Measurements from ENCODE around the gene ATRN.
"Not testable (repeated sequence)": the region's sequence is repeated elsewhere in the genome, so short reads cannot be mapped to it uniquely, and the experiment has no call there.

ATRN gene

GRCh38 chr20:3560578-3560977 is 89.8 kb downstream of the ATRN start:
- no peak overlapping the region for H3K4me3 ChIP-seq (ENCODE audit: low read depth, low read length)

GRCh38 chr20:3563133-3563532 is 92.3 kb downstream of the ATRN start:
- H3K4me3 ChIP-seq (ENCODE audit: low read depth, low read length): no peak overlapping the region

GRCh38 chr20:3563548-3564177 is 92.8 kb downstream of the ATRN start:
- no peak overlapping the region for H3K4me3 ChIP-seq (ENCODE audit: low read depth, low read length)

- no peak overlapping the region for H3K4me3 ChIP-seq (ENCODE audit: low read depth, low read length)
These were observed 95.0 kb downstream of the ATRN start for GRCh38 chr20:3565851-3566250.

- no peak overlapping the region for H3K4me3 ChIP-seq (ENCODE audit: low read depth, low read length)
These were observed 101.3 kb downstream of the ATRN start for GRCh38 chr20:3572151-3572550.

- no peak overlapping the region for H3K4me3 ChIP-seq (ENCODE audit: low read depth, low read length)
These were observed 105.5 kb downstream of the ATRN start for GRCh38 chr20:3576363-3576762.

GRCh38 chr20:3577366-3577765 is 106.5 kb downstream of the ATRN start:
- H3K4me3 ChIP-seq (ENCODE audit: low read depth, low read length): no peak overlapping the region

GRCh38 chr20:3580412-3580811 is 109.6 kb downstream of the ATRN start:
- no peak overlapping the region for H3K4me3 ChIP-seq (ENCODE audit: low read depth, low read length)

- no peak overlapping the region for H3K4me3 ChIP-seq (ENCODE audit: low read depth, low read length)
These were observed 112.9 kb downstream of the ATRN start for GRCh38 chr20:3583765-3584164.

GRCh38 chr20:3586093-3586492 is 115.3 kb downstream of the ATRN start:
- H3K4me3 ChIP-seq (ENCODE audit: low read depth, low read length): no peak overlapping the region

- no peak overlapping the region for H3K4me3 ChIP-seq (ENCODE audit: low read depth, low read length)
These were observed 119.3 kb downstream of the ATRN start for GRCh38 chr20:3590164-3590563.

- H3K4me3 ChIP-seq (ENCODE audit: low read depth, low read length): no peak overlapping the region
These were observed 122.1 kb downstream of the ATRN start for GRCh38 chr20:3592931-3593330.

GRCh38 chr20:3595541-3595940 is 124.7 kb downstream of the ATRN start:
- no peak overlapping the region for H3K4me3 ChIP-seq (ENCODE audit: low read depth, low read length)

- no peak overlapping the region for H3K4me3 ChIP-seq (ENCODE audit: low read depth, low read length)
These were observed 132.3 kb downstream of the ATRN start for GRCh38 chr20:3603108-3603507.

GRCh38 chr20:3605386-3605886 is 134.6 kb downstream of the ATRN start:
- H3K4me3 ChIP-seq (ENCODE audit: low read depth, low read length): not testable (repeated sequence)

- H3K4me3 ChIP-seq (ENCODE audit: low read depth, low read length): no peak overlapping the region
These were observed 135.2 kb downstream of the ATRN start for GRCh38 chr20:3606021-3606420.

GRCh38 chr20:3611901-3612300 is 141.1 kb downstream of the ATRN start:
- no peak overlapping the region for H3K4me3 ChIP-seq (ENCODE audit: low read depth, low read length)

- no peak overlapping the region for H3K4me3 ChIP-seq (ENCODE audit: low read depth, low read length)
These were observed 142.2 kb downstream of the ATRN start for GRCh38 chr20:3612795-3613572.

- no peak overlapping the region for H3K4me3 ChIP-seq (ENCODE audit: low read depth, low read length)
These were observed 143.1 kb downstream of the ATRN start for GRCh38 chr20:3613821-3614440.

GRCh38 chr20:3614466-3614865 is 143.6 kb downstream of the ATRN start:
- H3K4me3 ChIP-seq (ENCODE audit: low read depth, low read length): no peak overlapping the region

GRCh38 chr20:3615171-3615840 is 144.5 kb downstream of the ATRN start:
- H3K4me3 ChIP-seq (ENCODE audit: low read depth, low read length): not testable (repeated sequence)

Data from iPS-11a (cell line).